ENCODE measurements around the gene STOML3. TPM values are rescaled to one million over a fixed set of nuclear protein-coding genes. Genes with fewer than 3 reads are reported as not detected.
A peak's percentile ranks its signal among the peaks of the same experiment; 100 is the strongest.
"Not testable (repeated sequence)": the region's sequence is repeated elsewhere in the genome, so short reads cannot be mapped to it uniquely, and the experiment has no call there.

Gene STOML3
- total RNA-seq, 4 donors from 2014 or later: not detected

DNA sequence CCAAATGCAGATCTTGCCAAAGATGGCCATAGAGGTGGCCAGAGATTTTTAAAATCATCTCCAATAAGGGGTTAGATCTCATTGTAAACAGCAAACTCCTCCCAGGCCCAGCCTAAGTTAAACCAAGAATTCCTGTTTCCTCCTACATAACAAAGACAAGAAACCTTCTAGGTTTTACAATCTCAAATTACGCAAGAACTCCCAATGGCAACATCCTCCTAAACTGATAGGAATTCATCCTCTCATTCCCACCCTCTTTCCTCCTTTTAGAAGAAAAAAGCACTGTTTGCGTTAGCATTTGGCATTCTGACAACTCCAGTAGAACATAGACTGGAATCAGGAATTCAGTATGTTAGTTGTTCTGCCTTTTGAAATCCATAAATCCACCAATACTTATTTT lies 32.7 kb upstream of the STOML3 start:
- no peak for TF ChIP-seq CTCF (IDR thresholded peaks at IDR 0.05)
- ATAC-seq (ENCODE audit: low FRiP score): peak; percentile 10
- no peak for DNase-seq (ENCODE audit: low spot score)

DNA sequence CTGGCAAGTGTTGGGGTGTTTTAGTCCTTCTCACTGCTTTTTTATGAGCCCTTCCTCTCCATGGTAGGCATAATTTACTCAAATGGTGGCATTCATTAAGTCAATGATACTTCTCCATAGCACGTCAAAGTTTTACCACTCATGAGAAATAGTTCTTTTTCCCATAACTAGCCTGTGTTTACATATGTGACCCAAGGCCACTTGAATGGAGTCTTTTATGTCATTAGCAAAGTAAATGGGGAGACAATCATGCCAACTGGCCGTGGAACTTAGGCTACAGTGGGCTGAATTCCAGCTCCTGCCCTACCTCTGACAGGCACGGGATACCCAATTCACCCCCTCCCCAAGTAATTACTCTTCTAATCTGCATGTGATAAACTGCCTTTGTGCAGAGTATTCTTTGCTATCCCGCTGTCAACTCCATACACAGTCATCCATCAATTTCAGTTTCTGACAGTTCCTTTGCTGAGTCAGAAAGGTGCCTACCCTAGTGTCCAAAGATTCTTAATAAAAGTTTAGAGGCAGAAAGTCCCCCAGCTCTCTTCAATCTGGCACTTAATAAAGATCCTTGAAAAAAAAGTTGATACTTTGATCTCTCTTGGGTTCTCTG lies 30.3 kb upstream of the STOML3 start:
- no peak for TF ChIP-seq CTCF (IDR thresholded peaks at IDR 0.05)
- no peak for ATAC-seq (ENCODE audit: low FRiP score)
- no peak for DNase-seq (ENCODE audit: low spot score)

DNA sequence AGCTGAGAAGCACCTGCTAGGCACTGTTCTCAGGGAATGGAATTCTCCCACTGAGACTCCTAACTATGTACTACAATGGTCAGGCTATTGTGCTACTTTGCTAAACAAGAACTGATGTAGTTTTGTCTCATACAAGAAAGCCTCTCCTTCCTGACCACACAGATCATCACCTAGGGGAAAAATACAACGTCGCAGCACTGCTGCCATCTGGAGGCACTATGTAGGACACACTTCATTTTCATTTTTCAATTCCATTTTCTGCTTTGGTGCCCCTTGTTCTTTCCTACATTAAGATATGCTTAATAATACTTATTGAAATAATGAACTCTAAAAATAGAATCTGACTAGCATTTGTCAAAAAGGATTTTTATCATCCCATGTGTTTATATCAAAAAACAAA lies 26.2 kb upstream of the STOML3 start:
- ATAC-seq (ENCODE audit: low FRiP score) (no peak), DNase-seq (ENCODE audit: low spot score) (no peak)
- no peak for TF ChIP-seq CTCF (IDR thresholded peaks at IDR 0.05)

GRCh38 chr13:39016087-39016486 lies 25.5 kb upstream of the STOML3 start:
- TF ChIP-seq CTCF (IDR thresholded peaks at IDR 0.05): no peak
- DNase-seq (ENCODE audit: low spot score): no peak
- ATAC-seq (ENCODE audit: low FRiP score): no peak

GRCh38 chr13:39013462-39013861 lies 22.8 kb upstream of the STOML3 start:
- no peak for TF ChIP-seq CTCF (IDR thresholded peaks at IDR 0.05)
- no peak for ATAC-seq (ENCODE audit: low FRiP score)

DNA sequence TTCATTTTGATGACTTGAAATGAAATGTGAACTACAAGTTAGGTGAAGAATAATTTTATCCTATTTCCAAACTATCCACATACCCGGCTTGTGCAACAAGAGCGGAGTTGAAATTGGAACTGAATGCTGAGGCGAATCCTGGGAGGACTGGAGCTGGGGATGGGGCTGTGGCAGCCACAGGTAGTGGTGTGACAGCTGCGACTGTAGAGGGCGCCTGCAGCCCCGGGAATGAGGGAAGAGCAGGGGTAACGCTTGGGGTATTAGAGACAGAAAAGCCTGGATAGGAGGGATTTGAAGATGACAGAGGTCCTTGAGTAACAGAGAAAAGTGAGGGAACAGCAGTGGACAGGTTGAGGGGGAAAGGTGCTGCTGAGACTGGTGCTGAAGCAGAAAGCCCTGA lies 22.0 kb upstream of the STOML3 start:
- DNase-seq (ENCODE audit: low spot score) (no peak), ATAC-seq (ENCODE audit: low FRiP score) (no peak)
- no peak for TF ChIP-seq CTCF (IDR thresholded peaks at IDR 0.05)

More at GRCh38 chr13:39013462-39013861, 22.8 kb upstream of the STOML3 start:
- no peak for DNase-seq (ENCODE audit: low spot score)

GRCh38 chr13:39006371-39007111 lies 15.9 kb upstream of the STOML3 start:
- not testable (repeated sequence) for DNase-seq (ENCODE audit: low spot score); ATAC-seq (ENCODE audit: low FRiP score)

Measured in omental fat pad (tissue), 4 donors.